ENCODE measurements around the gene MAPK8IP1.

DNA sequence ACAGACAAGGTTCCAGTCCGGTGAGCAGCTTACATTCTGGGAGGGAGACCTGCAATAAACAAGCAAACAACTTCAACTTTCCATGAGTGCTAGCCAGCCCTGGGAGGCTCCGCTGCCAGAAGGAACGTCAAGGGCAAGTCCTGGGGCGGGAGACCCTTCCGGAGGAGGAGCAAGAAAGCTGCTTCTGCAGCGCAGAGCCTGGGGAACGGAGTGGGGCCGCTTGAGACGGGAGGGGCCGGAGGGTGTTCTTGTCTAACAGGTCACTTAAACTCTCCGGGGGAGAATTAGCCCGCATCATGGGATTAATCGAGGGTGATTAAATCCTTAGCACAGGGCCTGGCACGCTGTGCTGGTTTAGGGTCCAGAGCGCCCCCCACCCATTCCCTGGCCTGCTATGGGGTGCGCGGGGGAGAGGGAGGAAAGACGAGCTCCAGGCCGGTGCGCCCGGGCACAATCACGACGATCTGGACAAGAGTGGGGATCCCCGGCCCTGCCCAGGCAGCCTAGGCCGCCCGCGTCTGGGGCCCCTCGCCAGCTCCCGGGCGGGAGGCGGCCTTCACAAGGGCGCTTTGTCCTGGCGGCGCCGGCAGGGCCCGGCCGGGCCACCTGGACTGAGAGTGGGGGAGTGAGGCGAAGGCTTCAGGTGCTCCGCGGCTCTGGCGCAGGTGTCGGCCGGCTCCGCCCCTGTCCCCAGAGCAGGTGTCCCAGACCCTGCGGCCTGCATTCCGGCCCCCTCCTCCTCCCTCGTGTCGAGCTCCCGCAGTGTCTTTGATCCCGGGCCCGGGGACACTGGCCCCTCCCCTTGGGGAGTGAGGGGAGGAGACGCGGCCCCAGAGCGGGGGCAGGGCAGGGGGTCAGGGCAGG is 36.3 kb downstream of the MAPK8IP1 start:
- no peak for TF ChIP-seq EZH2 (IDR thresholded peaks at IDR 0.05; ENCODE audit: borderline replicate concordance, insufficient read depth, low read depth, low read length, poor library complexity, severe bottlenecking)
- TF ChIP-seq, protein P1, sequence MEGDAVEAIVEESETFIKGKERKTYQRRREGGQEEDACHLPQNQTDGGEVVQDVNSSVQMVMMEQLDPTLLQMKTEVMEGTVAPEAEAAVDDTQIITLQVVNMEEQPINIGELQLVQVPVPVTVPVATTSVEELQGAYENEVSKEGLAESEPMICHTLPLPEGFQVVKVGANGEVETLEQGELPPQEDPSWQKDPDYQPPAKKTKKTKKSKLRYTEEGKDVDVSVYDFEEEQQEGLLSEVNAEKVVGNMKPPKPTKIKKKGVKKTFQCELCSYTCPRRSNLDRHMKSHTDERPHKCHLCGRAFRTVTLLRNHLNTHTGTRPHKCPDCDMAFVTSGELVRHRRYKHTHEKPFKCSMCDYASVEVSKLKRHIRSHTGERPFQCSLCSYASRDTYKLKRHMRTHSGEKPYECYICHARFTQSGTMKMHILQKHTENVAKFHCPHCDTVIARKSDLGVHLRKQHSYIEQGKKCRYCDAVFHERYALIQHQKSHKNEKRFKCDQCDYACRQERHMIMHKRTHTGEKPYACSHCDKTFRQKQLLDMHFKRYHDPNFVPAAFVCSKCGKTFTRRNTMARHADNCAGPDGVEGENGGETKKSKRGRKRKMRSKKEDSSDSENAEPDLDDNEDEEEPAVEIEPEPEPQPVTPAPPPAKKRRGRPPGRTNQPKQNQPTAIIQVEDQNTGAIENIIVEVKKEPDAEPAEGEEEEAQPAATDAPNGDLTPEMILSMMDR (IDR thresholded peaks at IDR 0.05): no peak

Data from B cell (primary cell).